Ecto neural progenitor cell (in vitro differentiated cells): ENCODE data around the gene CDA.
"Not testable (repeated sequence)": the region's sequence is repeated elsewhere in the genome, so short reads cannot be mapped to it uniquely, and the experiment has no call there.

Experiments used
- DNase-seq: peaks from one replicate; pipeline ENCODE4 v3.0.0-alpha.2; 2018; ENCODE audit warnings: low spot score

Gene CDA

GRCh38 chr1:20586953-20587660 lies 1.8 kb upstream of the CDA start:
- DNase-seq: no peak

GRCh38 chr1:20587661-20588053 lies 1.2 kb upstream of the CDA start:
- DNase-seq: no peak

GRCh38 chr1:20589331-20590278 lies 708 bp downstream of the CDA start:
- no peak for DNase-seq

GRCh38 chr1:20590306-20590777 lies 1.4 kb downstream of the CDA start:
- DNase-seq: no peak

- no peak for DNase-seq
Observed at GRCh38 chr1:20593756-20594155, 4.9 kb downstream of the CDA start.

GRCh38 chr1:20594746-20595145 lies 5.8 kb downstream of the CDA start:
- DNase-seq: no peak

GRCh38 chr1:20596106-20596505 lies 7.2 kb downstream of the CDA start:
- DNase-seq: no peak

- DNase-seq: no peak
Observed at GRCh38 chr1:20597650-20598049, 8.8 kb downstream of the CDA start.

- DNase-seq: no peak
Observed at GRCh38 chr1:20600156-20600555, 11.3 kb downstream of the CDA start.

GRCh38 chr1:20601129-20601825 lies 12.4 kb downstream of the CDA start:
- no peak for DNase-seq

- DNase-seq: no peak
Observed at GRCh38 chr1:20602851-20603450, 14.1 kb downstream of the CDA start.

GRCh38 chr1:20603504-20604464 lies 14.9 kb downstream of the CDA start:
- DNase-seq: no peak

- no peak for DNase-seq
Observed at GRCh38 chr1:20604678-20605077, 15.8 kb downstream of the CDA start.

GRCh38 chr1:20606801-20607570 lies 18.1 kb downstream of the CDA start:
- DNase-seq: not testable (repeated sequence)

GRCh38 chr1:20609541-20609940 lies 20.6 kb downstream of the CDA start:
- no peak for DNase-seq

- no peak for DNase-seq
Observed at GRCh38 chr1:20610970-20611369, 22.1 kb downstream of the CDA start.

- no peak for DNase-seq
Observed at GRCh38 chr1:20611652-20612051, 22.8 kb downstream of the CDA start.

GRCh38 chr1:20612221-20612746 lies 23.4 kb downstream of the CDA start:
- DNase-seq: no peak

- no peak for DNase-seq
Observed at GRCh38 chr1:20614131-20614579, 25.3 kb downstream of the CDA start.
